ENCODE results near the gene KATNAL1. TPM values are rescaled to one million over a fixed set of nuclear protein-coding genes. Genes with fewer than 3 reads are reported as not detected.
A peak's percentile ranks its signal among the peaks of the same experiment; 100 is the strongest.

KATNAL1 gene
- total and polyA plus RNA-seq, 12 donors, result 1.5 to 17.9 (median 9.4) TPM

GRCh38 chr13:30256713-30257467, 50.5 kb downstream of the KATNAL1 start:
- Histone ChIP-seq H3K9me3 (replicated peaks in 1 of 3) (no peaks in the 10 kb centered on the region), H3K27ac (peak overlapping the region in 1 of 5 donors; percentile 18), H3K4me3 (no peak overlapping the region), H3K27me3 (no peaks in the 10 kb centered on the region), H3K36me3 (replicated peaks in 1 of 2) (no peaks in the 10 kb centered on the region), H3K4me1 (replicated peaks in 1 of 2) (peaks cover 0 to 8% of the 10 kb centered on the region in 2 donors)
- no peak for DNase-seq
- intact Hi-C loops (cut with DNase I), result no loop called here
- WGBS, 4 donors, result 94 to 97% (median 95%) methylated on average over 5 of the region's 5 CpGs
- no peak for TF ChIP-seq POLR2A (IDR thresholded peaks at IDR 0.05)
- TF ChIP-seq CTCF (IDR thresholded peaks at IDR 0.05), result no peak

DNA sequence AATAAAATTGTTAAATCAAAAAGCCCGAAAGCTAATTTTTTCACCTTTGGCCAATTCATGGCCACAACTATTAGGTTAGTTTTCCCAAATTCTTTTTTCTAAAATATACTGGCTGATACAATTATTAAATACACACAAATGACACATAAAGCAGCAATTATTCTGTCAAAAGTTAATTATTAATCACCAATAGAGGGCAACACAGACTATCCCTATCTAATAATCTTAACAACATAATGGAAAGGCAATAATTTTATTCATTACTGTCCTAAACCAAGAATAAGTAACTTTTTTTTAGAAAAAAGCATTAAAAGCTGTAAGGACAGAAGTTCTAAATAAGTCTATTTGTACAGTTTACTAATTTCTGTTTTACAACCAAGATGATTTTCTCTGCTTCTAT, 51.7 kb downstream of the KATNAL1 start:
- WGBS, 4 donors, result 91 to 100% (median 93%) methylated on average over 1 of the region's 1 CpG
- Histone ChIP-seq H3K27ac (no peak overlapping the region), H3K36me3 (replicated peaks in 1 of 2) (no peaks in the 10 kb centered on the region), H3K4me1 (replicated peaks in 1 of 2) (peaks cover 0 to 8% of the 10 kb centered on the region in 2 donors), H3K27me3 (no peaks in the 10 kb centered on the region), H3K9me3 (replicated peaks in 1 of 3) (no peaks in the 10 kb centered on the region), H3K4me3 (no peak overlapping the region)
- peak in 4 of 6 experiments; percentile 14 to 42 (median 34) for TF ChIP-seq CTCF (IDR thresholded peaks at IDR 0.05)
- no peak for TF ChIP-seq POLR2A (IDR thresholded peaks at IDR 0.05)
- intact Hi-C loops (cut with DNase I), result no loop called here
- no peak for DNase-seq

- H3K4me3 ChIP-seq, result no peak overlapping the region
- intact Hi-C loops (cut with DNase I), result no loop called here
- DNase-seq, result no peak
- H3K4me1 ChIP-seq (replicated peaks in 1 of 2), result peaks cover 0 to 8% of the 10 kb centered on the region in 2 donors
- no peaks in the 10 kb centered on the region for H3K9me3 ChIP-seq (replicated peaks in 1 of 3)
- H3K36me3 ChIP-seq (replicated peaks in 1 of 2), result no peaks in the 10 kb centered on the region
- WGBS, 4 donors, result 95 to 98% (median 96%) methylated on average over 7 of the region's 7 CpGs
- no peak for TF ChIP-seq CTCF (IDR thresholded peaks at IDR 0.05)
- no peaks in the 10 kb centered on the region for H3K27me3 ChIP-seq
- no peak overlapping the region for H3K27ac ChIP-seq
Observed at GRCh38 chr13:30253830-30254229, 53.5 kb downstream of the KATNAL1 start.

- Histone ChIP-seq H3K27ac (no peak overlapping the region), H3K4me3 (no peak overlapping the region), H3K4me1 (replicated peaks in 1 of 2) (no peaks in the 10 kb centered on the region), H3K27me3 (no peaks in the 10 kb centered on the region), H3K9me3 (replicated peaks in 1 of 3) (no peaks in the 10 kb centered on the region), H3K36me3 (replicated peaks in 1 of 2) (no peaks in the 10 kb centered on the region)
- 92 to 99% (median 97%) methylated on average over 2 of the region's 2 CpGs for WGBS, 4 donors
- DNase-seq, result no peak
- no peak for TF ChIP-seq POLR2A (IDR thresholded peaks at IDR 0.05)
- no peak for TF ChIP-seq CTCF (IDR thresholded peaks at IDR 0.05)
- intact Hi-C loops (cut with DNase I), result no loop called here
Observed at GRCh38 chr13:30247406-30247805, 59.9 kb downstream of the KATNAL1 start.
